T-helper 17 cell (primary cell): ENCODE data around the gene GNA15. TPM values are rescaled to one million over a fixed set of nuclear protein-coding genes. Genes with fewer than 3 reads are reported as not detected.

Source experiments
- ATAC-seq: fragments of 150-1000 bp; cut with Tn5 transposase; 2 replicates; pipeline ENCODE4 v1.10.0; 2021; ENCODE audit warnings: mild to moderate bottlenecking, moderate library complexity
- DNase-seq, 3 donors: peaks; one replicate each; pipeline versions ENCODE4 v3.0.0 to v3.0.0-alpha.2; 2020 to 2021
- H3K9me3 ChIP-seq: one replicate; pipeline ENCODE4 v1.7.0; 2013; ENCODE audit warnings: low read length, mild to moderate bottlenecking; ENCODE audit not compliant: control insufficient read depth, poor library complexity, severe bottlenecking
- H3K27ac Mint-ChIP-seq: one replicate; pipeline ENCODE4 v1.8.0; 2022; ENCODE audit warnings: mild to moderate bottlenecking, moderate library complexity, mixed read lengths
- H3K27me3 Mint-ChIP-seq: one replicate; pipeline ENCODE4 v1.8.0; 2022; ENCODE audit warnings: mixed read lengths
- H3K36me3 Mint-ChIP-seq: one replicate; pipeline ENCODE4 v1.8.0; 2022; ENCODE audit warnings: low read depth, mixed read lengths
- H3K4me1 Mint-ChIP-seq: one replicate; pipeline ENCODE4 v1.8.0; 2022; ENCODE audit warnings: mild to moderate bottlenecking, mixed read lengths
- H3K4me3 Mint-ChIP-seq: one replicate; pipeline ENCODE4 v1.8.0; 2022; ENCODE audit warnings: mild to moderate bottlenecking, moderate library complexity, mixed read lengths
- total RNA-seq, 4 donors: library from RNA in 2 of 4; stranded (reverse) in 2 of 4; gene quantifications; one replicate each; pipeline ENCODE4 v1.2.3 and lab custom pipeline; 2022 to 2026

The GNA15 gene
- total RNA-seq, 2 donors from 2014 or later: 28.7 to 54.1 TPM

- ATAC-seq: no peak
- no peaks in the 10 kb centered on the region for H3K36me3 Mint-ChIP-seq
These were observed 2.1 kb upstream of the GNA15 start for GRCh38 chr19:3133793-3134116.

GRCh38 chr19:3136684-3137055, 837 bp downstream of the GNA15 start:
- no peak for ATAC-seq
- Mint-ChIP-seq H3K27ac (peak overlapping the region; percentile 94), H3K27me3 (no peaks in the 10 kb centered on the region), H3K4me3 (peak overlapping the region; percentile 88), H3K4me1 (peaks cover 30% of the 10 kb centered on the region), H3K36me3 (no peaks in the 10 kb centered on the region)
- DNase-seq: no peak
- H3K9me3 ChIP-seq: no peaks in the 10 kb centered on the region

More at GRCh38 chr19:3133793-3134116, 2.1 kb upstream of the GNA15 start:
- DNase-seq: no peak
- no peaks in the 10 kb centered on the region for H3K9me3 ChIP-seq
- Mint-ChIP-seq H3K4me3 (peak overlapping the region; percentile 83), H3K27ac (peak overlapping the region; percentile 96), H3K27me3 (no peaks in the 10 kb centered on the region), H3K4me1 (peaks cover 22% of the 10 kb centered on the region)

DNA sequence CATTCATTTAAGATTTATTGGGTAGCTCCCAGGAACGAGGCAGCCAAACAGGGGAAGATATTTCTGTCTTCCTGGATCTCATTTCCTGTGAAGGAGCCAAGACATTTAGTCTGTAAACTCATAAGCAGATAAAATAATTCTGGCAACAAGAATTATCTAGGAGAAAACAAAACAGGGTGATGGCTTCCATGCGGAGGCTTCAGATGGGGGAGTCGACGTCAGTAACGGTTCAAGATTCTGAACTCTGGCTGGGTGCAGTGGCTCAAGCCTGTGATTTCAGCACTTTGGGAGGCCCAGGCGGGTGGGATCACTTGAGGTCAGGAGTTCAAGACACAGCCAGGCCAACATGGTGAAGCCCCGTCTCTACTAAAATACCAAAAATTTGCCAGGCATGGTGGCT, 1.3 kb downstream of the GNA15 start:
- DNase-seq (no peak), ATAC-seq (no peak)
- peak overlapping the region; percentile 94 for H3K27ac Mint-ChIP-seq
- no peaks in the 10 kb centered on the region for H3K9me3 ChIP-seq
- H3K4me3 Mint-ChIP-seq: peak overlapping the region; percentile 88
- H3K4me1 Mint-ChIP-seq: peaks cover 32% of the 10 kb centered on the region
- H3K27me3 Mint-ChIP-seq: no peaks in the 10 kb centered on the region
- H3K36me3 Mint-ChIP-seq: no peaks in the 10 kb centered on the region

- no peaks in the 10 kb centered on the region for H3K27me3 Mint-ChIP-seq
- H3K36me3 Mint-ChIP-seq: no peaks in the 10 kb centered on the region
- no peaks in the 10 kb centered on the region for H3K9me3 ChIP-seq
- H3K27ac Mint-ChIP-seq: no peak overlapping the region
- ATAC-seq: no peak
- no peak for DNase-seq
- no peak overlapping the region for H3K4me3 Mint-ChIP-seq
- peaks cover 31% of the 10 kb centered on the region for H3K4me1 Mint-ChIP-seq
These were observed 2.4 kb downstream of the GNA15 start for GRCh38 chr19:3138268-3138667.

- Mint-ChIP-seq H3K4me1 (peaks cover 24% of the 10 kb centered on the region), H3K27ac (peak overlapping the region; percentile 30), H3K27me3 (no peaks in the 10 kb centered on the region), H3K4me3 (no peak overlapping the region), H3K36me3 (no peaks in the 10 kb centered on the region)
- no peak for DNase-seq
- peak; percentile 29 for ATAC-seq
- H3K9me3 ChIP-seq: no peaks in the 10 kb centered on the region
These were observed 4.8 kb downstream of the GNA15 start for GRCh38 chr19:3140667-3141038.

DNA sequence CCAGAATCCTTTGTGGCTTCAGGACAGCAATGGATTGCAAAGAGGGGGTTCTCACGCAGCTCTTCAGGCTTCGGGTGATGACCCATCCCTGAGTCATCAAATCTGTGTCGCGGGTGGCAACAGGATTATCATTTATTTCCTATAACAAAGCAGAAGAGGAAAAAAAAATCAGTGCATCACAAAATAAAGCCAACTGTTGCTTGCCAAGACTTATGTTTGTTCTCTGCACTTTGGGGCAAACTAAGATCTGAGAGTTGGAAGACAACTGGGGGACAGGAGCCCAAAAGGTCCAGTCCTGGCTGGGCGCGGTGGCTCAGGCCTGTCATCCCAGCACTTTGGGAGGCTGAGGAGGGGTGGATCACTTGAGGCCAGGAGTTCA, 6.4 kb downstream of the GNA15 start:
- Mint-ChIP-seq H3K27ac (peak overlapping the region; percentile 68), H3K36me3 (no peaks in the 10 kb centered on the region), H3K4me1 (peaks cover 25% of the 10 kb centered on the region), H3K27me3 (no peaks in the 10 kb centered on the region), H3K4me3 (peak overlapping the region; percentile 7)
- DNase-seq: no peak
- no peaks in the 10 kb centered on the region for H3K9me3 ChIP-seq
- ATAC-seq: peak; percentile 32

GRCh38 chr19:3142781-3143337, 7.0 kb downstream of the GNA15 start:
- no peaks in the 10 kb centered on the region for H3K9me3 ChIP-seq
- H3K36me3 Mint-ChIP-seq: no peaks in the 10 kb centered on the region
- no peak overlapping the region for H3K4me3 Mint-ChIP-seq
- H3K27ac Mint-ChIP-seq: peak overlapping the region; percentile 68
- DNase-seq (no peak), ATAC-seq (no peak)
- no peaks in the 10 kb centered on the region for H3K27me3 Mint-ChIP-seq
- H3K4me1 Mint-ChIP-seq: peaks cover 25% of the 10 kb centered on the region

- no peak for ATAC-seq
- H3K4me3 Mint-ChIP-seq: no peak overlapping the region
- no peaks in the 10 kb centered on the region for H3K9me3 ChIP-seq
- no peaks in the 10 kb centered on the region for H3K27me3 Mint-ChIP-seq
- H3K27ac Mint-ChIP-seq: peak overlapping the region; percentile 59
- H3K36me3 Mint-ChIP-seq: peaks cover 7% of the 10 kb centered on the region
- no peak for DNase-seq
- H3K4me1 Mint-ChIP-seq: peaks cover 22% of the 10 kb centered on the region
These were observed 10.3 kb downstream of the GNA15 start for GRCh38 chr19:3145909-3146676.

DNA sequence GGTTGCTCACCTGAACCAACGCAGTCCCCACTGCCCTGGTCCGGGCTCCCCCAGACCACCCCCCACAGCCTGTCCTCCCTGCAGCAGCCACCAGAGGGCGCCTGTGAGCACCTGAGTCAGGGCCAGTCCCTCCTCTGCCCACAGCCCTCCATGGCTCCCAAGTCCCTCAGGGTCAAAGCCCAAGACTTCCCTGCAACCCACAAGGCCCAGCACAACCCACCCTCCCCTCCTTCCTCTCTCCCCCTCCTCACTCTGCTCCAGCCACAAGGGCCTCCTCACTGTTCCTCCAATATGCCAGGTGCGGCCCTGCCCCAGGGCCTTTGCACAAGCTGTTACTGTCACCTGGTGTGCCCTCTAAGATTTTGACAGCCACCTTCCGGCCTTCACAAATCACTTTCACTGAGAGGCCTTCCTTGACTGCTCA, 10.9 kb downstream of the GNA15 start:
- Mint-ChIP-seq H3K4me1 (peaks cover 20% of the 10 kb centered on the region), H3K36me3 (peaks cover 7% of the 10 kb centered on the region), H3K4me3 (no peak overlapping the region), H3K27me3 (no peaks in the 10 kb centered on the region), H3K27ac (peak overlapping the region; percentile 59)
- ATAC-seq (peak; percentile 71), DNase-seq (peak; percentile 57 to 72 (median 58))
- no peaks in the 10 kb centered on the region for H3K9me3 ChIP-seq

- H3K9me3 ChIP-seq: no peaks in the 10 kb centered on the region
- no peak for DNase-seq
- H3K36me3 Mint-ChIP-seq: peaks cover 7% of the 10 kb centered on the region
- no peaks in the 10 kb centered on the region for H3K27me3 Mint-ChIP-seq
- no peak overlapping the region for H3K27ac Mint-ChIP-seq
- no peak for ATAC-seq
- peaks cover 12% of the 10 kb centered on the region for H3K4me1 Mint-ChIP-seq
- no peak overlapping the region for H3K4me3 Mint-ChIP-seq
These were observed 12.7 kb downstream of the GNA15 start for GRCh38 chr19:3148503-3148902.

DNA sequence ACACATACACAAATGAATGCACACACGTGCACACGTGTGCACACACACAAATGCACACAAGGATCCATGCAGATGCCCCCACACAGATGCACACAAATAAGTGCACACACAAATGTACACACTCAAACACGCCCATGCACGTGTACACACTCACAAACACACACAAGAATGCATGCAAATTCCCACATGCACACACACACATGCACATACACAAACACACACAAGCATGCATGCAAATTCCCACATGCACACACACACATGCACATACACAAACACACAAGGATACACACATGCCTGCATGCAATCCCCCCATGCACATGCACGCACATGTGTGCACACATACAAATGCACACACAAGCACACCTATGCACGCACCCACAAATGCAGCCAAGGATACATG, 13.3 kb downstream of the GNA15 start:
- no peak for ATAC-seq
- no peaks in the 10 kb centered on the region for H3K9me3 ChIP-seq
- DNase-seq: no peak
- Mint-ChIP-seq H3K4me1 (peaks cover 12% of the 10 kb centered on the region), H3K4me3 (no peak overlapping the region), H3K36me3 (peaks cover 7% of the 10 kb centered on the region), H3K27ac (peak overlapping the region; percentile 41), H3K27me3 (no peaks in the 10 kb centered on the region)

GRCh38 chr19:3149526-3150505, 14.0 kb downstream of the GNA15 start:
- Mint-ChIP-seq H3K4me3 (no peak overlapping the region), H3K27me3 (no peaks in the 10 kb centered on the region), H3K36me3 (peaks cover 7% of the 10 kb centered on the region), H3K27ac (peak overlapping the region; percentile 41), H3K4me1 (peaks cover 12% of the 10 kb centered on the region)
- DNase-seq (no peak), ATAC-seq (no peak)
- no peaks in the 10 kb centered on the region for H3K9me3 ChIP-seq

DNA sequence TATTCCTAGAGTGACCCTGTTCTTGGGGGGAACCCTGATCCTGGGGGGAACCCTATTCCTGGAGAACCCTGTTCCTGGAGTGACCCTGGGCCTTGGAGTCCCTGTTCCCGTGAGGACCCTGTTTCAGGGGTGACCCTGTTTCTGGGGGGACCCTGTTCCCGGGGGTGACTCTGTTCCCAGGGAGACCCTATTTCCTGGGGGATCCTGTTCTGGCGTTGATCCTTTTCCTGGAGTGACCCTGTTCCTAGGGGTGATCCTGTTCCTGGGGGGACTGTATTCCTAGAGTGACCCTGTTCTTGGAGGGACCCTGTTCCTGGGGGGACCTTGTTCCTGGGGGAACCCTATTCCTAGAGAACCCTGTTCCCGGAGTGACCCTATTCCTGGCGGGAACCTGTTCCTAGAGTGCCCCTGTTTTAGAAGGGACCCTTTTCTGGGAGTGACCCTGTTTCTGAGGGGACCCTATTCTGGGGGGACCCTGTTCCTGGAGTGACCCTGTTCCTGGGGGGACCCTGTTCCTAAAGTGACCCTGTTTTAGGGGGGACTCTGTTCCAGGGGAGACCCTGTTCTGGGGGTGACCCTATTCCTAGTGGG, 15.0 kb downstream of the GNA15 start:
- ATAC-seq (no peak), DNase-seq (no peak)
- H3K36me3 Mint-ChIP-seq: peaks cover 8% of the 10 kb centered on the region
- peak overlapping the region; percentile 8 for H3K27ac Mint-ChIP-seq
- no peaks in the 10 kb centered on the region for H3K27me3 Mint-ChIP-seq
- no peaks in the 10 kb centered on the region for H3K9me3 ChIP-seq
- peaks cover 15% of the 10 kb centered on the region for H3K4me1 Mint-ChIP-seq
- no peak overlapping the region for H3K4me3 Mint-ChIP-seq
